GM12874 (cell line): ENCODE data around the gene TBX3.

Experiments
- CTCF ChIP-seq: IDR thresholded peaks from 2 replicates; pipeline ENCODE4 v1.5.1; 2011; ENCODE audit warnings: low read depth, mild to moderate bottlenecking, control low read depth, low read length, moderate library complexity; ENCODE audit not compliant: insufficient read depth

The TBX3 gene

GRCh38 chr12:114693532-114693931 lies 9.6 kb upstream of the TBX3 start:
- TF ChIP-seq CTCF, result no peak

DNA sequence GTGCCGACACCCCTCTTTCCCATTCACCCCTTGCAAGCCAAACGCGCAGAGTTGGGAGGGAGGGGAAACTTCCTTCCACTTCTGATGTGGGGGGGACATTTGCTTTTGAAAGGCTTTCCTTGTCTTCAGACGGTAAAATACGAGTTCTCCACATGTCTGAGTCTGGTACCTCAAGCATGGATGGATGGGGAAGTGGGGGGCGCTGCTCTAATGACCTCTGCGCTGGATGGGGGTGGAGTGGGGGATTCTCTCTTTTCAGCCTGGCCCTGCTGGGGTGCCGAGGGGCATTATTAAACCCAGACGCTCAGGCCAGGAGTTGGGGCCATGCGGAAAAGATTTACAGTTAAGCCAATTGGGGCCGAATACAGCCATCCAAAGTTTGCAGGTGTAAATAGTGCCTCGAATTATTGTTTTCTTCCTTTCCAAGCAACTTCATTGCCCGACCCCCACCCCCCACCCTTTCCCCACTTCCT lies 9.1 kb upstream of the TBX3 start:
- TF ChIP-seq CTCF, result no peak

DNA sequence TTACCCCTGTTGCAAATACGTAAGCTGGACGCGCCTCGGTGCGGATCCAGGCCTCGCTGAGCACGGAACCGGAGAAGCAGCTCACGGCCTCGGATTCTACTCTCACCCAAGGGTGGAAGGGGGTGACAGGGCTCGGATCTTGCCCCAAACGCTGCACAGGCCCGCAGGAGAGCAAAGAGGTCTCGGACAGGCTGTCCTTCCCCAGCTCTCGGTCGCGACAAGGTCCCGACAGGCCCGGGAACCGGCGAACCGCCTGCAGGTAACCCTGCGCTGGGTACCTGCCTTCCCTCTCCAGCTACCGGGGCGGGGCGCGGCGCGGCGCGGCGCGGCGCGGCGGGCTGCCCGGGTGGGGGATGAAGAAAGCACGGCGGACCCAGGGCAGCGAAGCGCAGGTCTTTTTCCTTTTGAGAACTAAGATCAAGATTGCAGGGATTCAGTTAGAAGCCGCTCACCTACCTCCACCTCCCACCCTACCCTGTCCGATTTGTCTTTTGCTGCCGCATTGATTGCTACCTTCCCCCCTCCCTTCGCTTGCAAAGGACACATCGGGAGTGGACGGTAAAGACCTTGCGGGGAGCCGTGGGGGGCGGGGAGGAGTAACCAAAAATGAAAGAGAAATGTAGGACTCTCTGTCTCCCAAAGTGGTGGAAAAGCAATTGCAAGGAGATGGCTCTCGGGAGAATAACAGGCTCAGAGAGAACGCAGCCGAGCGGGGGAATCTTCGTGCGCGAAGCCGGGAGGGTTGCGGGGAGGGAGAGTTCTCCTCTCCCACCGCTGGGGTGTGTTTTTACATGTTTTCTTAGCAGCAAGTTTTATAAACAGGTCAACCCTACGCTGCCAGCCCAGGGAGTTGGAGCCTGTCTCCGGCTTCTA lies 8.4 kb upstream of the TBX3 start:
- no peak for TF ChIP-seq CTCF

DNA sequence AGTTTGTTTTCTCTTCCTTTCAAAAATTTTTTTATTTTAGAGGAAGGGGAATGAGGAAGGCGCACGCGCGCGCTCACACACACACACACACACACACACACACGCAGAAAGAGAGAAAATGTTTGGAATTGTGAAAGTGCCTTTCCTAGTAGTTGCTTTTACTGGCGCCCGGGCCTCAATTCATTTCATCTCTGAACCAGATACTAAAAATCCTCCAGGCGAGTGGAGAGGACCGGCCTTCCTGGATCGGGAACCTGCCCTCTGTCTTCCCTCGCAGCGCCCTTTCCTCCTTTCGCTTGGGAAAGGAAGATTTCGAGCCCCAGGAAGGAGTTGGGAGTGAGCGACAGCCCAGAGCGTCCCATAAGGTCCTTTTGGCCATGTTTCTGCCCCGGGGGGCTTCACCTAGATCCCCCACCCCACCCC lies 7.8 kb upstream of the TBX3 start:
- TF ChIP-seq CTCF, result no peak

- no peak for TF ChIP-seq CTCF
Measured at GRCh38 chr12:114691196-114691595, 7.2 kb upstream of the TBX3 start.

DNA sequence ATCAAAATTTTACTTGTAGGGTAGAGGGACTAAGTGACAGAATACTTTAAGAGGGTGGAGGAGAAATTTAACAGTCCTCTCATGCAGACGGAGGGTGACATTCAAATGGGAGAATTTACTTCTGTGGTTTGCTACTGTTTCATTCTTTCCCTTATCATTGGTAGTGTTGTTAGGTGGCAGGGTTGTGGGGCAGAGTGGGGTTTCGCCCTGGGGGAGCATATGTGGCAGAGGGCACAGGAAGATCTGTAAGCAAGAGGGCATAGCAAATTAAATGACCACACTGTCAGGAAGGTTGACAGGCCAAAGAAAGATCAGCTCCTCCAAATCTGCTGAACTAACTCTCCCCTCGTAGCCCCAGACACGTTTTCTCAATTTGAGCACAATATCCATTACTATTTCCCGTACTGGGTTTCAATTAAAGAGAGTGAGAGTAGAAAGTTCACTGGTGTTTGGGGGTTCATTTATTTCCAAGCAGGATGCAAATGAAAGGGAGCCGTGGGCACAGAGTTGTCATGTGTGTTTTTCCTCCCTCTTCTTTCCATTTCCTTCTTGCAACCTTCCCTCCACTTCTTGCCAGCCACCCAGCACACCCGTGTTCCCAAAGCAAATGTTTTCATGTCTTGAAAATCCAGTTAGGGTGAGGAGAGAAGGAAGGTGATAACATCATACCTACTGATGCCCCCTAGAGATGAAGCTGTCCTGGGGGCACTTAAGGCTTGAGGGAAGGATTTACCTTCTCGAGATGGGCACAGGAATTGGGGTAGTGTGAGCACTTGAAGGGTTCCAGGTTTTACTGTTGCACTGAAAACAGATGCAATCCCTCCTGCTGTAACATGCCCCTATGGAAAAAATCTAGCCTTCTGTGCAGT lies 6.5 kb upstream of the TBX3 start:
- no peak for TF ChIP-seq CTCF
